Measurements from ENCODE around the gene UBE2E2.

GRCh38 chr3:23263796-23264195, 60.7 kb downstream of the UBE2E2 start:
- TF ChIP-seq CTCF (IDR thresholded peaks at IDR 0.05; ENCODE audit: low read length), result no peak
- no peak for TF ChIP-seq EZH2 (IDR thresholded peaks at IDR 0.05; ENCODE audit: borderline replicate concordance, low read length)
